T-helper 2 cell (primary cell): ENCODE results near the gene ZNF592.

Source experiments
- DNase-seq, 5 experiments: peaks; one replicate each; pipeline versions ENCODE4 v3.0.0 to v3.0.0-alpha.2; 2012 to 2022

ZNF592 gene

DNA sequence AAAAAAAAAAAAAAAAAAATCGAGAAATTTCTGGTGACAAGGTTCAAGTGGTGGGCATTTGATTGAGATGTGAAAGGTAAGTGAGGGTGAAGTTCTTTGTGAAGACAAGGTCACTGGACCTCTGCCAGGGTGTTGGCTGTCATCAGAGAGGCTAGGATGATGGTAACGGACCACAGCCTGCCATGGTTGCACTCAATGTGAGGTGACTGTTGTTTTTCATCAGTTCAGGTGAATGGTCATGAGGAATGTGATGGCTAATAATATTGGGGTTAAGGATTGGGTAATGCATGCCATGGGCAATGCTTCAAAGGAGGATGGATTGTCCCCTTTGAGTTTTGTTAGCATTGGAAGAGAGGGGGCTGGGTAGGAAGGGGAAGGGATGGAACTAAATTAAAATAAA is 64.5 kb downstream of the ZNF592 start:
- no peak for DNase-seq

DNA sequence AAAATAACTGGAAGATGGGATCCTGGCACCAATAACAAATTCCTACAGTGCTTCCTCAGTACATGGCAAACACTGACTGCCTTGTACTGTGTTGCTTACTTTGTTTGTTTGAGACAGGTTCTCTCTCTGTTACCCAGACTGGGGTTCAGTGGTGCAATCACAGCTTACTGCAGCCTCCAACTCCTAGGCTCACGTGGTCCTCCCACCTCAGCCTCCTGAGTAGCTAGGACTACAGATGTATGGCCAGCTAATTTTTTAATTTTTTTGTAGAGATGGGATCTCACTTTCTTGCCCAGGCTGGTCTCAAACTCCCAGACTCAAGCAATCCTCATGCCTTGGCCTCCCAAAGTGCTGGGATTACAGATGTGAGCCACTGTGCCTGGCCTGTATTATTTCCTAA is 65.0 kb downstream of the ZNF592 start:
- no peak for DNase-seq

GRCh38 chr15:84813931-84814330 is 65.5 kb downstream of the ZNF592 start:
- no peak for DNase-seq

GRCh38 chr15:84814916-84815315 is 66.5 kb downstream of the ZNF592 start:
- DNase-seq = no peak

- DNase-seq = no peak
Measured at GRCh38 chr15:84816694-84817465, 68.5 kb downstream of the ZNF592 start, which contains the start of gene ALPK3. TSS of gene ALPK3 (plus strand) at chr15:84817356. CDS start at chr15:84817453, 97 bp downstream.

- no peak for DNase-seq
Measured at GRCh38 chr15:84817466-84818081, 69.2 kb downstream of the ZNF592 start.

- peak in 1 of 5 experiments; percentile 53 for DNase-seq
Measured at GRCh38 chr15:84818261-84819131, 70.1 kb downstream of the ZNF592 start.

DNA sequence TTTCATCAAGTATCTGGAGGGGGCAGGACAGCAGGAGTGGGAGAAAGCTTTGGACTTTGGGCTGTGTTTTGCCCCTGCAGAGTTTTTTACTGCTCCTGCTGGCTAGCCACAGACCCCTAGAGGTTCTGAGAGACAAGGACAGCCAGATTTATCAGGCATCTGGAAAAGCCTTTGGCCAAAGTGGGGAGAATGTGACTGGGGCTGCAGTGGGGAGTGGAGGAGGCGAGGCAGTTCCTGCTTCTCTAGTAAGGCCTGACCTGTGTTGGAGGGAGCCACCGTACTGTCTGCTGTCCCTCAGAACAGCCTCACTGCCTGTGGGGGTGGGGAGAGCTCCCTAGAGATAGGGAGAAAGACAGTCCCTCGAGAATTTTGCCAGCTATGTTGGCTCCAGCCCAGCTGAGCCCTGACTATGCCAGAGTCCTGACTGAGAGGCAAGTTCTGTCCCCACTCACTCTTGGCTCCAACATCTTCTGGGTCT is 70.9 kb downstream of the ZNF592 start:
- no peak for DNase-seq

DNA sequence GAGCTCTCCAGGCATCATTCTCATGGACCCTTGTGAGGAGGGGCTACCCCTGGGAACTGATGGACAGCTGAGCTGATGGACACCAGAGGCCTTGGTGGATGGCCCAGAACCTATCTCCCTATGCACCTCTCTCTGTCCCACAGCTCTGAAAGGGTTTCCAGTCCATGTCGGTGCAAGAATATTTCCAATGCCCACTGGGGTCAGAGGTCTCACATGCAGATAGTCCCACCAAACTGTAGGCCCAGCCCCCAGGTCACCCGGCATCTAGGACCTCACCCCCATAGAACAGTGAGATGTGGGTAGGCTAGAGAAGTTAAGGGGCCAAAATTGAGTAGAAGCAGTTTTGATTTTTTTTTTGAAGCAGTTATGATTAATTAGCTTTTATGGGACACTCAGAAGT is 71.4 kb downstream of the ZNF592 start:
- DNase-seq = no peak

- DNase-seq = no peak
Measured at GRCh38 chr15:84821501-84822021, 73.2 kb downstream of the ZNF592 start.

- DNase-seq = no peak
Measured at GRCh38 chr15:84822653-84823281, 74.4 kb downstream of the ZNF592 start.

GRCh38 chr15:84823282-84823878 is 75.0 kb downstream of the ZNF592 start:
- no peak for DNase-seq

DNA sequence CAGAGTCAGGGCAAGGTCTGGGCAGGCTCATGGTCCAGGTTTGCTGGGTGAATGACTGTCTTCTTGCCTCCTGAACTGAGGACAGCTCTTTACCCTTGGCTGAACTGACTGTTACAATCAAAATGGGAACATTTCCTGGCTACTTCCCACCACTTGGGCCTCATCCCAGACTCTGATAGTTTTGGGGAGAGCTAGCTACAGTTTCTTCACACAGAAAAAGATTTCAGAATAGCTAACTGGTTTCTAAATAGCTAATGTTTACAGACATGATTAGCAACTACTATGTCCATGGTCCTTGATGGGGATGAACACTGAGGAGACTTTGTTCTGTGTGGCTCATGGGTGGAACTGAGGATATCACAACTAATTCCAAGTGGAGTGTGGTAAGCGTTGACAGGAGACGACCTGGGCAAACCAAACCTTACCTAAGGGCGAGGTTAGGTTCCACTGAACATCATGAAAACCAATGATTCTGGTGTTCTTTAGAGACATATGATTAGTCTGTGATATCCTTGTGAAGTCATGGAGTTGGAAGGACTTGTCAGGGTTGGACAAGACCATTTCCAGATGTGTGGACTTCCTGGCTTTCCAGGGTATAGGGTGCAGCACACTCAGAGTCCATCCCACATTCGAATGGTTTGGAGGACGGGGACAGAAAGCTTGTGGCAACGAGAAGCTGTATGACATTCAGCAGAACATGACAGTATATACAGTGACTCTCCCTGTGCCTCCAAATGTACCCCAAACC is 76.0 kb downstream of the ZNF592 start:
- no peak for DNase-seq

DNA sequence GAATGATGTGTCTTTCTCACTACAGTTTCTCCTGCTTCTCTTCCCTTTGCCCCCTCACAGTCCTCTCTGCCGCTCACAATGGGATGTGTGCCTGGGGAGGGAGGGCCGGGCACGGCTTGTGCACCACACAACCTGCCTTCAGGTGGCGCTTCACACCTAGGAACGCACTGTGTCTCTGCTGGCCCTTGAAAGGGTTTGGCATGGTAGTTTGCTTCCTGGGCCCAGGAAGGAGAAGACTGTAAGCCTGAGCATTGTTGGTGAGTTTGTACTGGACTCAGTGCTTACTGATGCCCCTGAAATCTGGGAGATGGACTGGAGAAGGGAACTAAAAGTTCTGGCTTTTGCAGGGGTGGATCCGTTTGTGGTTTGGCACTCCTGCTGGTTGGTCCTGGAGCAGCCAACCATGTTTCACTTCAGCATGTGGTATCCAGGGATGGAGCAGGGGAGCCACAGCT is 78.0 kb downstream of the ZNF592 start:
- peak in 1 of 5 experiments; percentile 26 for DNase-seq

GRCh38 chr15:84827246-84827645 is 78.9 kb downstream of the ZNF592 start:
- no peak for DNase-seq

GRCh38 chr15:84828086-84828908 is 79.9 kb downstream of the ZNF592 start:
- DNase-seq = no peak

DNA sequence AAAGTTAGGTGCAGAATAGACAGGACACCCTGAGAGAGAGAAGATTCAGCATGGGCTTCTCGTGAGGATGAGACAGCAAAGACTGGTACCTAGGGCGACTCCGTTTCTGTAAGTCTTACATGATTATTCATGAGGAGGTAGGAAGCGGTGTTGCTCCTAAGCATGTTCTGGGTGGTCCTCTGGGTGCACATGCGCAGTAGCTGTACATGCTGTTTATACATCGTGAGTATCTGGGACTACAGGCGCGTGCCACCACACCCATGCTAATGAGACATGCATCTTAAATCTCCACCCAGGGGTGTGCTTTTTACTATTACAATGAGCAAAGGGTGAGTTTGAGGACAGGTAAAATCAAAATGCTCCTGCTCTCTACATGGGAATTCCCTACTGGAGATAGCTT is 81.0 kb downstream of the ZNF592 start:
- DNase-seq = no peak

- no peak for DNase-seq
Measured at GRCh38 chr15:84830036-84830435, 81.6 kb downstream of the ZNF592 start.

GRCh38 chr15:84831028-84831427 is 82.6 kb downstream of the ZNF592 start:
- no peak for DNase-seq

DNA sequence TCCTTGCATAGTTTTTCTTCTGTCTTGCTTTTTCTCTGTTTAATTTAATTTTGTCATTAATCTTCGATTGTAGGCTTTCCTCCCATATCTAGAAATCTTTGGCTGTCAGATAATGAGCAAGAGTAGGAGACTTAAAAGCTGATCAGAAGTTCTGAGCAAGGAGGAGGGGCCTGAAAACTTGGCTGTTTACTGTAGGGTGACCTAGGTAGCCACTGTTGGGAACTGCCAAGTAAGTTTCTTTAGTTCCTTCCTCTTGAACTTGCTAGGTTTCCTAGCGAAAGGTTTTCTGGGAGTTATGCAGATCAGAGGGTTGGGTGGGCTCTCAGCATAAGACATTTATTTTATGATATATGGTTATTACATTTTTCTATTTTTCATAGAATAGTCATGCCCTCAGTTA is 83.2 kb downstream of the ZNF592 start:
- DNase-seq = no peak
